Bronchus fibroblast of lung (primary cell): ENCODE measurements around the gene LRRTM3. TPM values are rescaled to one million over a fixed set of nuclear protein-coding genes. Genes with fewer than 3 reads are reported as not detected.

Experiments
- total RNA-seq: library from RNA; depleted of rRNA; stranded (reverse); fragments of >200 nt; gene quantifications from 2 replicates; pipeline ENCODE4 v1.2.3, GENCODE V29; 2015

The LRRTM3 gene
- total RNA-seq, result not detected in 2 replicates

DNA sequence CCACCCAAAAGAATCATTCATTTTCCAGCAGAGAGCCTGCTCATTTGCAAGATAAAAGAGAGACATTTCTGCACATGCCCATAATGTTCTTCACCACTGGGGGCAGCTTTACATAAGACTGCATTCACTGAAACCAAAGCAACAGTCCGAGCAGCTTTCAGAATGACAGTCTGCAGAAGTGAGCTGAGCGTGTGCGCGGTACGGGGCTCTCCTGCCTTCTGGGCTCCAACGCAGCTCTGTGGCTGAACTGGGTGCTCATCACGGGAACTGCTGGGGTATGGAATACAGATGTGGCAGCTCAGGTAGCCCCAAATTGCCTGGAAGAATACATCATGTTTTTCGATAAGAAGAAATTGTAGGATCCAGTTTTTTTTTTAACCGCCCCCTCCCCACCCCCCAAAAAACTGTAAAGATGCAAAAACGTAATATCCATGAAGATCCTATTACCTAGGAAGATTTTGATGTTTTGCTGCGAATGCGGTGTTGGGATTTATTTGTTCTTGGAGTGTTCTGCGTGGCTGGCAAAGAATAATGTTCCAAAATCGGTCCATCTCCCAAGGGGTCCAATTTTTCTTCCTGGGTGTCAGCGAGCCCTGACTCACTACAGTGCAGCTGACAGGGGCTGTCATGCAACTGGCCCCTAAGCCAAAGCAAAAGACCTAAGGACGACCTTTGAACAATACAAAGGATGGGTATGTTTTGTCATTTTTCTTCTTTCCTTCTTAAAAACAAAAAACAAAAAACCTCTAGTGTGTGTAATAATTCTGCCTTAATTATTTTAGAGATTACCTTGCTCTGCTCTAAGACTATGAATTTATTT, at the start of gene LRRTM3:
Gene LRRTM3 (plus strand): TSS at position 141 of the 820 bp plus-strand sequence.

